Melanocyte of skin (primary cell): ENCODE measurements around the gene STAM. TPM values are rescaled to one million over a fixed set of nuclear protein-coding genes. Genes with fewer than 3 reads are reported as not detected.

Experiments used
- small RNA-seq, 2 donors: library from RNA; depleted of rRNA; stranded (forward); fragments of <200 nt; gene quantifications; one replicate each; pipeline ENCODE3, GENCODE V24; 2012
- total RNA-seq, 2 donors: library from RNA; depleted of rRNA; stranded (reverse); fragments of >200 nt; gene quantifications; 2 replicates each; pipeline ENCODE4 v1.2.3, GENCODE V29; 2012

Gene STAM
- total RNA-seq: 100 to 1,000 TPM in 1 of 2 donors, 10 to 100 TPM in 1; 84.3 to 123 TPM

DNA sequence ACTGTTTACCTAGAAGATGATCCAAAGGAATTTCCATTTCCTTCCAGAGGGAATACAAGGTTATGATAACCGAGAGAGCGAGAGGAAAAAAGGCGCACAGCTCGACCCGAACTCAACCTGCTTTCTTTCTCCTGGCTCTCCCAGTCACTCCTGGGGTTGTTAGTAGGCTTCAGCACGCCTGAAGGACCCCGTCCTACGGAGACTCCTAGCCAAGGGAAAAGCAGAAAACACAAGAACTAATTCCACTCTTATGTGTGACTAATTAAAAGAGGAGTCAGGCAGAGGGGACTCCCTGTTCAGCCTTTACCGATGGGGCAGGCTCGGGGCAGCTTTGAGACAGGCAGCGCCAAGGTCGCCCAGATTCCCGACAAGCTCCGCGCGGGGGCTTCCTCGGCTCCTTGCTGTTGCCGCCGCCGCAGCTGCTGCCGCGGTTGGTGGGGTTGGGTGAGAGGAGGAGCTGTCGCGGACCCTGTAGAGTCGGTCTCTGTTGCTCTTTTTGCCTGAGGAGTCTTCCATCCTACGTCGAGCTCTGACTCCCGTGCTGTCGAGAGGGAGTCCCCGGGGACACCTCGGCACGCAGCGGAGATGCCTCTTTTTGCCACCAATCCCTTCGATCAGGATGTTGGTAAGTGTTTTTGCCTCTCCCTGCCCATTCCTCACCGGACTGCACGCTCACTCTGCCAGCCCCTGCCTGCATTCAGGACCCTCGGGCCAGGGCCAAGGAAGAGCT is at the start of gene STAM:
Gene STAM, plus strand, starts transcription at position 397 of the 730 bp plus-strand sequence. Its CDS starts 189 bp downstream, at position 586.

DNA sequence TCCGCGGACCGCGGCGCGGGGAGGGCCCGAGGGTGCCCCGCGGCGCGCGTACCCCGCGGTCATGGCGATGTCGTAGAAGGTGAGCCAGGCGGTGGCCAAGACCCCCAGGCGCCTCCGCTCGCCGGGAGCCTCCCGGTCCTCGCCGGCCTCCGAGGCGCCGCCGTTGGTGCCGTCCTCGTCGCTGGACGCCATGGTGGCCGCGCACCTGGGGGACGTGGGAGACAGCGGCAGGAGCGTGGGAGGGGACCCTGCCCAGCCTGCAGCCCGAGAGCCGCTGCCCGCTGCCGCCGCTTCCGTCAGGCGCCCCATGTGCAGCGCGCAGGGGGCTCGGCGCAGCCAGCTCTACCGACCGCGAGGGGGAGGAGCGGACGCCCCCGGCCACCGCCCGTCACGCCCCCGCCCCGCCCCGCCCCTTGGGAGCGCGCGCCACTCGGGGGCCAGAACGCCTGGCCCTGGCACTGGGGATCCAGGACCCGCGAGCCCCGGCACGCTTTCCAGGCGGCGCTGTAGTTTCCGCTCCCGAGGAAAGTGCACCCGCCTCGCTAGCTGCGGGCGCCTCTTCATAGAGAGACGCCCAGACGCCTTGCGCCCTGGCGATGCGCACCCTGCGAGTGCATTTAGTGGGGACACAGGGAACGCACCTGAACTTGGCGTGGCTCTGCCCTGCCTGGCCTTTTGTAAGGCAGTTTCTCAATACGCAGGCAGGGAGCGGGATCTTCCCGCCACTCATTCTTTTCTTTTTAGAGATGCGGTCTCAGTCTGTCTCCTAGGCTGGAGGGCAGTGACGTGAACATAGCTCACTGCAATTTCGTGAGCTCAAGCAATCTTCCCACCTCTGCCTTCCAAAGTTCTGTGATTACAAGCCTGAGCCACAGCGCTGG is 26.7 kb upstream of the STAM start, which contains the start of gene HACD1:
Gene HACD1, minus strand, starts transcription at position 344 of the 881 bp plus-strand sequence. Its CDS starts 35 bp downstream, at position 309.

DNA sequence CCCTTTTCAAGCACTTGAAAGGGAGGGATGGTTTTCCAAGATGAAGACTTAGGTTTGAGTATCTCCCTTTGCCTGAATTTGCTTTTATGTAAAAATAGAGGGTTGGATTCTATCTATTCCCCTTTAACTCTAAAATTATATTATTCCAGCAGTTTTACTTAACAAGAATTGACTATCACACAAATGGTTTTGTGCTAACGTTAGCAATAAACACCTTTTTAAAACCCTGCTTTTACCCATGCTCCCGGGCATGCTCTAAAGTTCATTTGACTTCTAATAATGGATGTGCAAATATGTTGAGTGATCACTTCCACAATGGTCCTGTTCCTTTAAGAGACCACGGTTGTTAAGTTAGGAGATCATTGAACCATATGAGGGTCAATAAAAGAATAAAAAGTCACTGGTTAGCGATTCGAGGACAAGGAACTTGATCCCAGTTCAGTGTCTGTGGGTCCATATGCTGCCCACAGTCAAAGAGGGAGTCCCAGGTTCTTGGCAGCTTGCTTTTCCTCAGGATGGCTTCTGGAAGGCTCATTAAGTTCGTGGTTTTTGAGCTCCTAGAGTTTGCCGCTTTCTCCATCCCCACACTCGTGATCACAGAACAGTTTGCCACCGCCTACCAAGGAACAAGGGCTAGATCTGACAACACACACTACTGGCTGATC is 108.0 kb downstream of the STAM start, which contains the start of gene TMEM236:
Gene TMEM236, plus strand, starts transcription at position 421 of the 665 bp plus-strand sequence. Its CDS starts 95 bp downstream, at position 516.

Small RNAs within 50 kb of the gene (small RNA-seq; reads per million reads assigned to genes)
- 0 reads per million in 2 donors for gene AC069542.2

Other genes starting within 250 kb of the STAM start
- gene ST8SIA6, start 189.6 kb upstream of the STAM start, total RNA-seq: 10 to 100 TPM; 28.0 to 41.3 TPM
- gene HACD1, start 26.8 kb upstream of the STAM start, total RNA-seq: 10 to 100 TPM; 83.6 to 90.6 TPM
- gene TMEM236, start 108.0 kb downstream of the STAM start, total RNA-seq: under 1 TPM; 0.67 to 0.69 TPM
- gene MRC1, start 165.2 kb downstream of the STAM start, total RNA-seq: under 1 TPM; under 0.01 to 0.34 TPM